Stimulated activated CD4-positive, alpha-beta T cell treated with anti-CD3 and anti-CD28 coated beads, TNF-alpha, amount 100 ng/mL, for 24 hours (primary cell): ENCODE results near the gene CUBN.

ENCODE experiments used
- DNase-seq, 3 experiments: peaks; one replicate each; pipeline ENCODE4 v3.0.0-alpha.2; 2020; ENCODE audit warnings: low read depth in 3 of 3

CUBN gene

GRCh38 chr10:16987976-16988610, 141.5 kb downstream of the CUBN start:
- DNase-seq = no peak

GRCh38 chr10:16987206-16987621, 142.4 kb downstream of the CUBN start:
- DNase-seq = no peak

- no peak for DNase-seq
Measured at GRCh38 chr10:16986406-16987205, 143.0 kb downstream of the CUBN start.

- DNase-seq = no peak
Measured at GRCh38 chr10:16986082-16986405, 143.6 kb downstream of the CUBN start.

- DNase-seq = no peak
Measured at GRCh38 chr10:16984242-16984641, 145.4 kb downstream of the CUBN start.

- no peak for DNase-seq
Measured at GRCh38 chr10:16976803-16977202, 152.8 kb downstream of the CUBN start.

- no peak for DNase-seq
Measured at GRCh38 chr10:16975188-16975587, 154.4 kb downstream of the CUBN start.

GRCh38 chr10:16968416-16969041, 161.1 kb downstream of the CUBN start:
- DNase-seq = no peak

GRCh38 chr10:16967866-16968415, 161.7 kb downstream of the CUBN start:
- no peak for DNase-seq

GRCh38 chr10:16966991-16967865, 162.4 kb downstream of the CUBN start:
- DNase-seq = no peak

- DNase-seq = no peak
Measured at GRCh38 chr10:16965740-16966447, 163.7 kb downstream of the CUBN start.

- no peak for DNase-seq
Measured at GRCh38 chr10:16965344-16965616, 164.3 kb downstream of the CUBN start.

GRCh38 chr10:16964576-16965343, 164.9 kb downstream of the CUBN start:
- DNase-seq = no peak

- no peak for DNase-seq
Measured at GRCh38 chr10:16960551-16960950, 169.1 kb downstream of the CUBN start.

- no peak for DNase-seq
Measured at GRCh38 chr10:16957038-16957437, 172.6 kb downstream of the CUBN start.

GRCh38 chr10:16954280-16955030, 175.2 kb downstream of the CUBN start:
- DNase-seq = no peak

GRCh38 chr10:16953270-16953669, 176.3 kb downstream of the CUBN start:
- DNase-seq = no peak

- DNase-seq = no peak
Measured at GRCh38 chr10:16952610-16953009, 177.0 kb downstream of the CUBN start.

GRCh38 chr10:16952080-16952479, 177.5 kb downstream of the CUBN start:
- no peak for DNase-seq
